HG02610 (cell line): ENCODE results near the gene SLC8A3.

Experiments
- ATAC-seq: cut with Tn5 transposase; IDR thresholded peaks from one replicate; pipeline ENCODE4 v1.9.1; 2021; ENCODE audit warnings: mild to moderate bottlenecking, moderate library complexity; ENCODE audit not compliant: unreplicated experiment

SLC8A3 gene

GRCh38 chr14:70002589-70003346, 186.0 kb downstream of the SLC8A3 start:
- no peak for ATAC-seq

- no peak for ATAC-seq
Measured at GRCh38 chr14:70000601-70001000, 188.2 kb downstream of the SLC8A3 start.

- ATAC-seq, result no peak
Measured at GRCh38 chr14:69999261-69999674, 189.5 kb downstream of the SLC8A3 start.

DNA sequence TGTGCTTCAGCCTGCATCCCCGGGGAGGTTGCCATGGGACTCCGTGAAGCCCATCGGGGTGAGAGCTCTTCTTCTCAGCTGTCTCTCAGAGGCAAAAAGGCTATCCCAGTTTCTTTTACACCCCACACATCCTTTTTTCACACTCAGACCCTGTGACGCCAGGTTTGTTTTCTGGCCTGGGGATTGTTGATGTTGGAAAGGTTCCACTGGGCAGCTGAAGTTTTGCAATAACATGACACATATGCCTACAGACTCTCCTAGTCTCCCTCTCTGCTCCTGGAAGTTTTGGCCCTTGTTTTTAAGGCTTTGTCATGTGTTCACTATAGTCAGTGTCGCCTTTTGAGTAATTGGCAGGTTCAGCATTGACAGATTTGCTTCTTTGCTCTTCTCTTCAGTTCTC, 190.9 kb downstream of the SLC8A3 start:
- ATAC-seq, result no peak

GRCh38 chr14:69996216-69996615, 192.5 kb downstream of the SLC8A3 start:
- no peak for ATAC-seq
